Heart right ventricle (tissue), 16 donors: ENCODE results near the gene MLH3. TPM values are rescaled to one million over a fixed set of nuclear protein-coding genes. Genes with fewer than 3 reads are reported as not detected.

ENCODE experiments used
- ATAC-seq, 8 donors: fragments of 200-7000 bp; cut with Tn5 transposase; one replicate each; pipeline ENCODE4 v1.9.1; 2020; ENCODE audit warnings: mild to moderate bottlenecking in 8 of 8, moderate library complexity in 8 of 8, moderate number of reproducible peaks in 1 of 8
- DNase-seq, 2 donors: peaks; one replicate each; pipeline ENCODE4 v3.0.0-alpha.2; 2020
- H3K27ac ChIP-seq, 10 donors: fragments of 200-600 bp; sonication (generic) in 2 of 10; one replicate each; pipeline versions ENCODE4 v1.5.0 to v1.8.0; 2020 to 2022; ENCODE audit warnings: mild to moderate bottlenecking in 3 of 10
- H3K27me3 ChIP-seq, 7 donors: fragments of 200-600 bp; one replicate each; pipeline ENCODE4 v1.8.0; 2021 to 2022; ENCODE audit warnings: mild to moderate bottlenecking in 2 of 7
- H3K36me3 ChIP-seq, 9 donors: fragments of 200-600 bp; sonication (generic) in 1 of 9; one replicate each; pipeline versions ENCODE4 v1.5.0 to v1.8.0; 2020 to 2022; ENCODE audit warnings: mild to moderate bottlenecking in 2 of 9
- H3K4me1 ChIP-seq, 9 donors: fragments of 200-600 bp; sonication (generic) in 1 of 9; one replicate each; pipeline versions ENCODE4 v1.5.0 to v1.8.0; 2020 to 2022; ENCODE audit warnings: mild to moderate bottlenecking in 4 of 9
- H3K4me3 ChIP-seq, 10 donors: fragments of 200-600 bp; sonication (generic) in 2 of 10; one replicate each; pipeline versions ENCODE4 v1.5.0 to v1.8.0; 2020 to 2022; ENCODE audit warnings: mild to moderate bottlenecking in 7 of 10, moderate library complexity in 2 of 10
- H3K9me3 ChIP-seq, 11 donors: fragments of 200-600 bp in 10 of 11; sonication (generic) in 2 of 11; one replicate each; pipeline versions ENCODE4 v1.5.0 to v1.8.0; 2013 to 2022; ENCODE audit warnings: mild to moderate bottlenecking in 2 of 11, control low read depth in 1 of 11, moderate library complexity in 1 of 11
- WGBS, 2 donors: extraction: QIAGEN DNeasy Blood & Tissue Kit; methylation state at CpG; one replicate each; pipeline ENCODE4 v1.1.7; 2013; ENCODE audit warnings: inconsistent platforms in 1 of 2; 5-methylcytosine and 5-hydroxymethylcytosine counted together
- intact Hi-C, 10 donors: fragments of 100-400 bp; cut with DNase I; formaldehyde crosslinking; loops; one replicate each; pipeline versions ENCODE4 v1.11.1 to v1.14.2; 2022
- polyA plus RNA-seq, 2 donors: library from polyadenylated mRNA; stranded (reverse); fragments of 200-250 nt; gene quantifications; one replicate each; pipeline ENCODE4 v1.2.3, GENCODE V29; 2013
- total RNA-seq, 10 donors: library from RNA; stranded (reverse); fragmentation: NEBNext Ultra II Directional in 3 of 10; extraction: Animal tissue kit (Norgen Biotek cat#: 25700) in 3 of 10; gene quantifications; one replicate each; pipeline versions ENCODE4 v1.2.1 to v1.2.4, GENCODE V29; 2021 to 2023
- TF ChIP-seq, protein P1 (sequence below), 9 donors: fragments of 200-600 bp; sonication (generic) in 2 of 9; IDR thresholded peaks; one replicate each; pipeline versions ENCODE4 v1.5.0 to v1.8.0; 2021 to 2022; ENCODE audit warnings: antibody characterized with exemption in 9 of 9, mild to moderate bottlenecking in 5 of 9, moderate library complexity in 1 of 9
- donor health status: Arrhythmogenic right ventricular cardiomyopathy.
- donor health status: ischemic (EF 13 %, LVEDD 7.1; RV severe dilation, severe dysfunction).
- donor health status: healthy with polysubstance abuse.
- donor health status: DM: no; HTN: yes; CAD: no.
- donor health status: DM: no; HTN: no; CAD: no.
- donor health status: ischemic (EF 25% LVEDD 6.9; RV normal size, moderate dysfunction).
- donor health status: ischemic (EF 25% LVEDD 5.7; RV mildly dilated, moderate dysfunction).
- donor health status: healthy.
- donor health status: DM: yes; HTN: yes; CAD: no.
- donor health status: Ischemic cardiomyopathy.
- donor health status: ischemic (EF 35%, LVEDD 5.7; RV mildly dilated, moderate dysfunction).
- donor health status: nonischemic (EF 11% LVEDD 7.7; RV severe dilation, severe dysfunction).
- donor health status: DM: yes; HTN: yes; CAD: no.
- donor health status: PGD.
- donor health status: ischemic (EF 29% LVEDD 5.4; RV normal size, mild dysfunction).
- donor health status: nonischemic (EF 23%, LVEDD 6.1; RV moderate dilation, normal function).

Gene MLH3
- total and polyA plus RNA-seq, 12 donors, result 8.4 to 21.6 (median 18.4) TPM

DNA sequence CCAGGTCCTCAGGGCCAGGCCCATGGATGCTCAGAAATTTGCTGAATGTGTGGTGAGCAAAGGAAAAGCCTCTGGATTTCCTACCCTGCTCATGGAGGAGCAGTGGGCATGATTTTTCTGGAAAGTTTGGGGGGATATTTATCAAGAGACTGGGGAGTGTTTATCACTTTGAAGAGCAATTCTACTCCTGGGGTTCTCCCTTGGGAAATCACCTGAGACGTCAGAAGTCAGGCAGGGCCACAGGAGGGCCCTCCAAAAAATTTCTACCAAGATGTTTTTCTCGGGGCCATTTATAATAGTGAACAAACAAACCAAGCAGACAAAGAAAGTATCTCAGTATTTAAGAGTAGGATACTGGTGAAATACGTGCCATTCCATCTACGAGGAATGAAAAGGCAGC, 68.6 kb downstream of the MLH3 start:
- H3K27ac ChIP-seq, result peak overlapping the region in 2 of 10 donors; percentile 25 to 58
- H3K36me3 ChIP-seq, result no peaks in the 10 kb centered on the region
- ATAC-seq (no peak), DNase-seq (no peak)
- intact Hi-C loops, result no loop called here
- H3K27me3 ChIP-seq, result no peaks in the 10 kb centered on the region
- no peaks in the 10 kb centered on the region for H3K9me3 ChIP-seq
- 90 to 95% methylated on average over 4 of the region's 4 CpGs for WGBS, 2 donors
- TF ChIP-seq, protein P1, sequence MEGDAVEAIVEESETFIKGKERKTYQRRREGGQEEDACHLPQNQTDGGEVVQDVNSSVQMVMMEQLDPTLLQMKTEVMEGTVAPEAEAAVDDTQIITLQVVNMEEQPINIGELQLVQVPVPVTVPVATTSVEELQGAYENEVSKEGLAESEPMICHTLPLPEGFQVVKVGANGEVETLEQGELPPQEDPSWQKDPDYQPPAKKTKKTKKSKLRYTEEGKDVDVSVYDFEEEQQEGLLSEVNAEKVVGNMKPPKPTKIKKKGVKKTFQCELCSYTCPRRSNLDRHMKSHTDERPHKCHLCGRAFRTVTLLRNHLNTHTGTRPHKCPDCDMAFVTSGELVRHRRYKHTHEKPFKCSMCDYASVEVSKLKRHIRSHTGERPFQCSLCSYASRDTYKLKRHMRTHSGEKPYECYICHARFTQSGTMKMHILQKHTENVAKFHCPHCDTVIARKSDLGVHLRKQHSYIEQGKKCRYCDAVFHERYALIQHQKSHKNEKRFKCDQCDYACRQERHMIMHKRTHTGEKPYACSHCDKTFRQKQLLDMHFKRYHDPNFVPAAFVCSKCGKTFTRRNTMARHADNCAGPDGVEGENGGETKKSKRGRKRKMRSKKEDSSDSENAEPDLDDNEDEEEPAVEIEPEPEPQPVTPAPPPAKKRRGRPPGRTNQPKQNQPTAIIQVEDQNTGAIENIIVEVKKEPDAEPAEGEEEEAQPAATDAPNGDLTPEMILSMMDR (IDR thresholded peaks at IDR 0.05), result no peak
- H3K4me3 ChIP-seq, result no peak overlapping the region
- H3K4me1 ChIP-seq, result peaks cover 0 to 69% (median 18%) of the 10 kb centered on the region in 9 donors

DNA sequence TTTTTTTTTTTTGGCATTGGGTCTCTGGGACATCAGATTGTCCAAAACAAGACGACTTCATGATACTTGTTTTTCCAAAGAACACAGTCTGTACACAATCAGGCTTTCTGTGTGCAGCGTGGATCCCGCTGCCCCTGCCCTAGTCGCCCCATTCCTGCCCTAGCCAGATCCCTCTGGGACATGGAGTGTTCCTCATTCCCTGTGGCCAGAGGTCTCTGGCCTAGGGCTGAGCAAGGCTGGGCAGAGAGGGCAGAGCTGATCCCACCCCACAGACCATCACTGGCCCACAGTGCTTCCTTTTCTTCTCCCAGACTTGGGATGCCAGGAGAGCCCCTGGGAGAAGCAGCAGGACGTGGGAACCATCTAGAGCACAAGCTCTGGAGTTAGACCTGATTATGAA, 69.4 kb downstream of the MLH3 start:
- no peak for DNase-seq
- intact Hi-C loops, result no loop called here
- Histone ChIP-seq H3K4me3 (no peak overlapping the region), H3K27me3 (no peaks in the 10 kb centered on the region), H3K4me1 (peaks cover 0 to 70% (median 18%) of the 10 kb centered on the region in 9 donors), H3K36me3 (no peaks in the 10 kb centered on the region), H3K9me3 (no peaks in the 10 kb centered on the region), H3K27ac (peak overlapping the region in 7 of 10 donors; percentile 6 to 58 (median 47))
- 85 to 87% methylated on average over 5 of the region's 5 CpGs for WGBS, 2 donors
- no peak for ATAC-seq
- TF ChIP-seq, protein P1 (IDR thresholded peaks at IDR 0.05), result no peak

DNA sequence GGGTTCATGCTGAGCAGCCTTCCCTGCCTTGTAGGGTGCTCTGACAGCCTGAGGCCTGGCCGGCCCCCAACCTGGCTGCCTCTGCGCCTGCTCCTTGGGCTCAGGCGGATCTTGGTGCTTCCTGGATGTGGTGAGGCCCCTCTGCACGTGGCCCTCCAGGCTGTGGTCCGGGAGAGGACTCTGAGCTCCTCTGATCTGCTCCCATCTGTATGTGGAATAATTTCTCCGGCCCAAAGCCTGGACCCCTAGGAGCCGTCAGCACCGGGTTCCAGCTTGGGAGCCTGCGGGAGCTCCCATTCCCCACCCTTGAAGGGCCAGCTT, 69.8 kb downstream of the MLH3 start:
- H3K9me3 ChIP-seq, result no peaks in the 10 kb centered on the region
- intact Hi-C loops, result no loop called here
- DNase-seq (no peak), ATAC-seq (peak in 2 of 8 donors; percentile 2 to 28)
- H3K36me3 ChIP-seq, result no peaks in the 10 kb centered on the region
- H3K27me3 ChIP-seq, result no peaks in the 10 kb centered on the region
- H3K27ac ChIP-seq, result peak overlapping the region in 7 of 10 donors; percentile 6 to 58 (median 47)
- H3K4me1 ChIP-seq, result peaks cover 0 to 72% (median 19%) of the 10 kb centered on the region in 9 donors
- 86 to 90% methylated on average over 9 of the region's 9 CpGs for WGBS, 2 donors
- no peak overlapping the region for H3K4me3 ChIP-seq
- TF ChIP-seq, protein P1 (IDR thresholded peaks at IDR 0.05), result no peak

- DNase-seq, result no peak
- peaks cover 0 to 77% (median 24%) of the 10 kb centered on the region in 9 donors for H3K4me1 ChIP-seq
- 47% methylated on average over 35 of the region's 35 CpGs for WGBS, 2 donors
- H3K36me3 ChIP-seq, result no peaks in the 10 kb centered on the region
- no peak overlapping the region for H3K4me3 ChIP-seq
- H3K27me3 ChIP-seq, result no peaks in the 10 kb centered on the region
- H3K27ac ChIP-seq, result peak overlapping the region in 6 of 10 donors; percentile 6 to 58 (median 49)
- TF ChIP-seq, protein P1 (IDR thresholded peaks at IDR 0.05), result no peak
- intact Hi-C loops, result no loop called here
- H3K9me3 ChIP-seq, result no peaks in the 10 kb centered on the region
- ATAC-seq, result peak in 5 of 8 donors; percentile 2 to 23 (median 4)
Observed at GRCh38 chr14:74980731-74981461, 70.4 kb downstream of the MLH3 start.
